CD14-positive monocyte (primary cell): ENCODE measurements around the gene ATG101. TPM values are rescaled to one million over a fixed set of nuclear protein-coding genes. Genes with fewer than 3 reads are reported as not detected.

Source experiments
- DNase-seq, 3 donors: peaks; one replicate each; pipeline ENCODE4 v3.0.0-alpha.2; 2011 to 2022
- H2AFZ ChIP-seq: 2 replicates; pipeline ENCODE4 v1.6.0; 2012; ENCODE audit warnings: mild to moderate bottlenecking, low read depth, low read length, inconsistent platforms; ENCODE audit not compliant: insufficient read depth, poor library complexity, severe bottlenecking
- H3K27ac ChIP-seq, 2 donors: 1 replicate in 1 of 2; 2 replicates in 1 of 2; pipeline ENCODE4 v1.5.1; 2012 to 2013; ENCODE audit warnings: low read length in 2 of 2, control low read depth in 1 of 2, inconsistent platforms in 1 of 2, low read depth in 1 of 2, mild to moderate bottlenecking in 1 of 2
- H3K27me3 ChIP-seq, 2 donors: one replicate each; pipeline versions ENCODE4 v1.6.0 to v1.6.1; 2011 to 2013; ENCODE audit warnings: low read length in 2 of 2; ENCODE audit not compliant: control insufficient read depth in 2 of 2, insufficient read depth in 2 of 2
- H3K36me3 ChIP-seq, 2 donors: replicated peaks in 1 of 2; 1 replicate in 1 of 2; 2 replicates in 1 of 2; pipeline versions ENCODE4 v1.5.1 to v1.6.1; 2012 to 2013; ENCODE audit warnings: low read length in 2 of 2, control low read depth in 1 of 2, inconsistent platforms in 1 of 2, mild to moderate bottlenecking in 1 of 2; ENCODE audit not compliant: insufficient read depth in 2 of 2, control insufficient read depth in 1 of 2
- H3K4me1 ChIP-seq, 2 donors: 1 replicate in 1 of 2; 2 replicates in 1 of 2; pipeline versions ENCODE4 v1.5.1 to v1.6.1; 2012 to 2013; ENCODE audit warnings: low read length in 2 of 2, control low read depth in 1 of 2, inconsistent platforms in 1 of 2, mild to moderate bottlenecking in 1 of 2, moderate library complexity in 1 of 2; ENCODE audit not compliant: insufficient read depth in 2 of 2, control insufficient read depth in 1 of 2
- H3K4me2 ChIP-seq: replicated peaks from 2 replicates; pipeline ENCODE3; 2012; ENCODE audit warnings: low read length, moderate library complexity, mild to moderate bottlenecking; ENCODE audit not compliant: poor library complexity, severe bottlenecking; ENCODE audit errors: extremely low read depth
- H3K4me3 ChIP-seq, 3 experiments: fragments of 200-600 bp in 1 of 3; sonication (generic) in 1 of 3; replicated peaks in 1 of 3; 1 replicate in 2 of 3; 2 replicates in 1 of 3; pipeline ENCODE4 v1.5.1; 2011 to 2013; ENCODE audit warnings: low read length in 3 of 3, mild to moderate bottlenecking in 3 of 3, control low read depth in 2 of 3, low read depth in 2 of 3, inconsistent platforms in 1 of 3, moderate library complexity in 1 of 3
- H3K79me2 ChIP-seq: 2 replicates; pipeline ENCODE4 v1.6.0; 2012; ENCODE audit warnings: mild to moderate bottlenecking, control low read depth, inconsistent platforms, low read length, moderate library complexity; ENCODE audit not compliant: insufficient read depth
- H3K9ac ChIP-seq: 2 replicates; pipeline ENCODE4 v1.6.0; 2017; ENCODE audit warnings: low read length, mild to moderate bottlenecking; ENCODE audit not compliant: insufficient read depth, poor library complexity, severe bottlenecking
- H3K9me3 ChIP-seq, 2 donors: replicated peaks in 1 of 2; 1 replicate in 1 of 2; 2 replicates in 1 of 2; pipeline versions ENCODE4 v1.5.1 to v1.6.1; 2012 to 2013; ENCODE audit warnings: low read length in 2 of 2, control low read depth in 1 of 2; ENCODE audit not compliant: control insufficient read depth in 1 of 2, insufficient read depth in 1 of 2
- H4K20me1 ChIP-seq: 2 replicates; pipeline ENCODE4 v1.6.0; 2012; ENCODE audit warnings: mild to moderate bottlenecking, low read length, control low read depth, moderate library complexity; ENCODE audit not compliant: insufficient read depth
- H3K27ac Mint-ChIP-seq, 7 donors: one replicate each; pipeline ENCODE4 v1.8.0; 2020; ENCODE audit warnings: mild to moderate bottlenecking in 7 of 7, mixed read lengths in 7 of 7, moderate library complexity in 6 of 7, inconsistent platforms in 2 of 7
- H3K27me3 Mint-ChIP-seq, 3 donors: one replicate each; pipeline ENCODE4 v1.8.0; 2021 to 2022; ENCODE audit warnings: low read depth in 3 of 3, mild to moderate bottlenecking in 3 of 3, mixed read lengths in 3 of 3, moderate library complexity in 3 of 3, inconsistent platforms in 1 of 3
- H3K36me3 Mint-ChIP-seq, 2 donors: one replicate each; pipeline ENCODE4 v1.8.0; 2020; ENCODE audit warnings: mixed read lengths in 2 of 2, inconsistent platforms in 1 of 2, mild to moderate bottlenecking in 1 of 2
- H3K4me1 Mint-ChIP-seq: one replicate; pipeline ENCODE4 v1.8.0; 2020; ENCODE audit warnings: mild to moderate bottlenecking, mixed read lengths
- H3K4me3 Mint-ChIP-seq, 2 donors: one replicate each; pipeline ENCODE4 v1.8.0; 2020; ENCODE audit warnings: mild to moderate bottlenecking in 2 of 2, mixed read lengths in 2 of 2, moderate library complexity in 1 of 2
- H3K9me3 Mint-ChIP-seq, 7 donors: one replicate each; pipeline ENCODE4 v1.8.0; 2020 to 2022; ENCODE audit warnings: mixed read lengths in 7 of 7, mild to moderate bottlenecking in 6 of 7, moderate library complexity in 6 of 7, inconsistent platforms in 2 of 7
- WGBS: methylation state at CpG from one replicate; pipeline ENCODE4 v1.1.5; 2013; ENCODE audit warnings: missing lambda C conversion rate; ENCODE audit not compliant: insufficient coverage; 5-methylcytosine and 5-hydroxymethylcytosine counted together
- intact Hi-C, 2 donors: fragments of 100-400 bp; cut with micrococcal nuclease; formaldehyde crosslinking; loops; one replicate each; pipeline versions ENCODE4 v1.15.0 to v1.15.1; 2023
- polyA plus RNA-seq, 3 donors: library from polyadenylated mRNA; depleted of rRNA in 1 of 3; unstranded in 2 of 3; stranded (reverse) in 1 of 3; fragments of 300-500 nt in 2 of 3; fragments of >200 nt in 1 of 3; fragmentation: Illumina TruSeq in 2 of 3; gene quantifications; 1 replicate in 2 of 3; 2 replicates in 1 of 3; pipeline ENCODE4 v1.2.3, GENCODE V29; 2012 to 2021
- TF ChIP-seq, protein P1 (sequence below): fragments of 200-600 bp; IDR thresholded peaks from one replicate; pipeline ENCODE4 v1.8.0; 2022; ENCODE audit warnings: antibody characterized with exemption, mild to moderate bottlenecking

ATG101 gene
- polyA plus RNA-seq, 3 donors, result 20.5 to 120 (median 26.4) TPM

DNA sequence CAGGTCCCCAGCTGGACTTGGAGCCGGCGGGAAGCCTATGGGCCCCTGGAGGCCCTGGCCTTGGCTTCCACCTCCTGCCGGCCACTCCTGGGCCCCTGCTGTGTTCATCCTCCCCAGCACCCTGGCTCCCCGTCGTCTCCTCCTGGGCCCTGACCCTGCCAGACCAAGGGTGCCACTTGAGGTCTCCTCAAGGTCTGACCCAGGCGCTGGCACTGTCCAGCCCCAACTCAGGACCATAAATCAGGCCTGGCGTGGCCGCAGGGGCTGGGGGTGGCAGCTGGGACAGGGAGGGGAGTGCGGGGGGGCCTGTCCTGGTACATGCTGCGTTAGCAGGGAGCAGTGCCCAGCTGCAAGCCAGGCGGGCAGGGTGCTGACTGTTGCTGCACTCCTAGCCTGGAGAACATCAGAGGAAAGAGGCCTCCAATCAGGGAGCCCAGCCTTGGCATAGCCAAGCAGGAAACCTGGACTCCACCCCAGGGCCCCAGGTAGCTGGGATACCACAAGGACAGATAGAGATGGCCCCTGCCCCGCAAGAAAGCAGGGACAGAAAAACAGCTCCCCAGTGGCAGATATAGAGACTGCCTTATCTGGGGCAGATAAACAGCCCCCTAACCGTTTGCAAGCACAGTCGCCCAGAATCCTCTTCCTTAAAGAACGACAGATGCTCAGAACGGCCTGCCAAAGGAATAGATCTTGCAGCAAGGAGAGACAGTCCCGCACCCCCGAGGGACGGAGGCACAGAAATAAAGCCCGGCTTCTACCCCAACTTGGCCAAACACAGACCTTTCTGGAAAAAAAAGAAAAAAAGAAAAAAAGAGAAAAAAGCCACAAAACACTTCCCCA is 6.5 kb upstream of the ATG101 start:
- H4K20me1 ChIP-seq, result peaks cover 6% of the 10 kb centered on the region
- no peaks in the 10 kb centered on the region for H3K4me1 ChIP-seq
- Mint-ChIP-seq H3K27me3 (peaks cover 2 to 23% (median 19%) of the 10 kb centered on the region in 3 donors), H3K36me3 (peaks cover 0 to 7% of the 10 kb centered on the region in 2 donors), H3K27ac (peak overlapping the region in 1 of 7 donors; percentile 36), H3K4me1 (peaks cover 16% of the 10 kb centered on the region), H3K9me3 (peaks cover 0 to 4% (median 0%) of the 10 kb centered on the region in 7 donors), H3K4me3 (no peak overlapping the region)
- no peak overlapping the region for H3K9ac ChIP-seq
- H3K4me3 ChIP-seq, result no peak overlapping the region
- no peaks in the 10 kb centered on the region for H3K36me3 ChIP-seq
- 93% methylated on average over 13 of the region's 20 CpGs for WGBS
- H3K4me2 ChIP-seq, result no peak overlapping the region
- intact Hi-C loops, result no loop called here
- no peak overlapping the region for H3K27ac ChIP-seq
- TF ChIP-seq, protein P1, sequence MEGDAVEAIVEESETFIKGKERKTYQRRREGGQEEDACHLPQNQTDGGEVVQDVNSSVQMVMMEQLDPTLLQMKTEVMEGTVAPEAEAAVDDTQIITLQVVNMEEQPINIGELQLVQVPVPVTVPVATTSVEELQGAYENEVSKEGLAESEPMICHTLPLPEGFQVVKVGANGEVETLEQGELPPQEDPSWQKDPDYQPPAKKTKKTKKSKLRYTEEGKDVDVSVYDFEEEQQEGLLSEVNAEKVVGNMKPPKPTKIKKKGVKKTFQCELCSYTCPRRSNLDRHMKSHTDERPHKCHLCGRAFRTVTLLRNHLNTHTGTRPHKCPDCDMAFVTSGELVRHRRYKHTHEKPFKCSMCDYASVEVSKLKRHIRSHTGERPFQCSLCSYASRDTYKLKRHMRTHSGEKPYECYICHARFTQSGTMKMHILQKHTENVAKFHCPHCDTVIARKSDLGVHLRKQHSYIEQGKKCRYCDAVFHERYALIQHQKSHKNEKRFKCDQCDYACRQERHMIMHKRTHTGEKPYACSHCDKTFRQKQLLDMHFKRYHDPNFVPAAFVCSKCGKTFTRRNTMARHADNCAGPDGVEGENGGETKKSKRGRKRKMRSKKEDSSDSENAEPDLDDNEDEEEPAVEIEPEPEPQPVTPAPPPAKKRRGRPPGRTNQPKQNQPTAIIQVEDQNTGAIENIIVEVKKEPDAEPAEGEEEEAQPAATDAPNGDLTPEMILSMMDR, result no peak
- DNase-seq, result no peak
- H3K27me3 ChIP-seq, result peaks cover 0 to 5% of the 10 kb centered on the region in 2 donors
- H3K79me2 ChIP-seq, result no peaks in the 10 kb centered on the region
- H3K9me3 ChIP-seq, result no peaks in the 10 kb centered on the region
- no peak overlapping the region for H2AFZ ChIP-seq

DNA sequence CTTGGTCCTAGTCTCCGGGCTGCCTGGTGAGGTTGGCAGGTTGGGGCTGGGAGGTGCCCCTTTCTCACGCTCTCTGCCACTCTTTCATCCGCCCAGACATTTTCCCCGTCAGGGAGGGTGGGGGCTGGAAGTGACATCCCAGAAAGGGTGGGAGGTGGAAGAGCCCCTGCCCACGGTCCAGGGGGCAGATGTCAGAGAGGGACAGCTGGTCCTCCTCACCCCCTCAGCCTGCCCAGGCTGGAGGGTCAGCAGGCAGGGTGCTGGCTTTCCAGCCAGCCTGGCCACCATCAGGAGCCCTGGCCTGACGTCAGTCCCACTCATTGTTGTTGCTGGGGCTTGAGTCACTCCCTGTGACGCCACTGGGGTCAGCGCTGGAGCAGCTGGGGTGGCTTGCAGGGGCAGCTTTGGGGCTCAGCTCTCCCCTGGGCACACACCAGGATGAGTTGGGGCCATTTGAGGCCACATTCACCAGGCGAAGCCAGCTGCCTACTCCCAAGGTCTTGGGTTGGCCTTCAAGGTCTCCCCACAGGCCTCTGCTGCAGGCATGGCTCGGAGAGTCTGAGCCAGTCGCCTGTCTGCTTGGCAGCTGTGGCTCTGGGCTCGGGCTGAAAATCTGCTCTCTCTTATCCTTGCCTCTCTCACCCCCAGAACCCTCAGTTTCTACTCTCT is 5.7 kb upstream of the ATG101 start:
- Histone ChIP-seq H3K9me3 (no peaks in the 10 kb centered on the region), H3K4me3 (no peak overlapping the region), H3K4me2 (no peak overlapping the region), H3K4me1 (peaks cover 2 to 3% of the 10 kb centered on the region in 2 donors), H2AFZ (no peak overlapping the region), H3K36me3 (no peaks in the 10 kb centered on the region), H3K27ac (no peak overlapping the region), H4K20me1 (no peaks in the 10 kb centered on the region), H3K79me2 (no peaks in the 10 kb centered on the region), H3K27me3 (peaks cover 0 to 5% of the 10 kb centered on the region in 2 donors), H3K9ac (no peak overlapping the region)
- 85% methylated on average over 8 of the region's 12 CpGs for WGBS
- intact Hi-C loops, result no loop called here
- Mint-ChIP-seq H3K27ac (no peak overlapping the region), H3K27me3 (peaks cover 2 to 26% (median 21%) of the 10 kb centered on the region in 3 donors), H3K36me3 (peaks cover 0 to under 1% of the 10 kb centered on the region in 2 donors), H3K9me3 (peaks cover 0 to 4% (median 0%) of the 10 kb centered on the region in 7 donors), H3K4me3 (no peak overlapping the region), H3K4me1 (peaks cover 18% of the 10 kb centered on the region)
- DNase-seq, result no peak
- TF ChIP-seq, protein P1, result no peak
